Measurements from ENCODE around the gene CDH4. TPM values are rescaled to one million over a fixed set of nuclear protein-coding genes. Genes with fewer than 3 reads are reported as not detected.

CDH4 gene
- total and polyA plus RNA-seq, 11 donors, result 0.04 to 0.54 (median 0.08) TPM; not detected in 1

DNA sequence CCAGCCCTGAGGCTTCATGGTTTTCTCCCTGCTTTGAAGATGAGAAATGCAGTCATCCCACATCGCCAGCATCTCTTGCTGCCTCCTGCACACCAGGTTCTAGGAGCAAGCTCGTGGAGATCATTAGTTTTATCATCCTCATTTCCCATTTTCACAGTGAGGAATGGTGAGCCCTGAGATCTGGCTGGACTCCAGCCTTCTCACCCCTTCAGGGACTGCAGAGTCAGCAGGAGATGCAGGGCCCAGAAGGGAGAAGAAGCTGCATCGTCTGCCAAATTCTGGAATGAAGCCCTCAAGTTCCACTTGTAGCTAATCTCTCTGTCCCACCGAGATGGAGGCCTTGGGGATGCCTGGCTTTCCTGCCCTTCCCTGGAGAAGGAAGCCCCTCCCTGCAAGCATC is 596.8 kb downstream of the CDH4 start:
- Histone ChIP-seq H3K4me3 (no peak overlapping the region), H3K36me3 (no peaks in the 10 kb centered on the region), H3K4me1 (no peaks in the 10 kb centered on the region), H3K27ac (no peak overlapping the region), H3K27me3 (peaks cover 0 to 57% (median 16%) of the 10 kb centered on the region in 9 donors), H3K9me3 (no peaks in the 10 kb centered on the region)
- ATAC-seq, result no peak
- WGBS, 4 donors, result 26 to 51% (median 43%) methylated on average over 4 of the region's 4 CpGs
- TF ChIP-seq POLR2A (IDR thresholded peaks at IDR 0.05), result no peak
- TF ChIP-seq, protein P1, sequence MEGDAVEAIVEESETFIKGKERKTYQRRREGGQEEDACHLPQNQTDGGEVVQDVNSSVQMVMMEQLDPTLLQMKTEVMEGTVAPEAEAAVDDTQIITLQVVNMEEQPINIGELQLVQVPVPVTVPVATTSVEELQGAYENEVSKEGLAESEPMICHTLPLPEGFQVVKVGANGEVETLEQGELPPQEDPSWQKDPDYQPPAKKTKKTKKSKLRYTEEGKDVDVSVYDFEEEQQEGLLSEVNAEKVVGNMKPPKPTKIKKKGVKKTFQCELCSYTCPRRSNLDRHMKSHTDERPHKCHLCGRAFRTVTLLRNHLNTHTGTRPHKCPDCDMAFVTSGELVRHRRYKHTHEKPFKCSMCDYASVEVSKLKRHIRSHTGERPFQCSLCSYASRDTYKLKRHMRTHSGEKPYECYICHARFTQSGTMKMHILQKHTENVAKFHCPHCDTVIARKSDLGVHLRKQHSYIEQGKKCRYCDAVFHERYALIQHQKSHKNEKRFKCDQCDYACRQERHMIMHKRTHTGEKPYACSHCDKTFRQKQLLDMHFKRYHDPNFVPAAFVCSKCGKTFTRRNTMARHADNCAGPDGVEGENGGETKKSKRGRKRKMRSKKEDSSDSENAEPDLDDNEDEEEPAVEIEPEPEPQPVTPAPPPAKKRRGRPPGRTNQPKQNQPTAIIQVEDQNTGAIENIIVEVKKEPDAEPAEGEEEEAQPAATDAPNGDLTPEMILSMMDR (IDR thresholded peaks at IDR 0.05), result no peak
- intact Hi-C loops (cut with DNase I), result no loop called here
- peak in 1 of 5 donors; percentile 2 for DNase-seq

DNA sequence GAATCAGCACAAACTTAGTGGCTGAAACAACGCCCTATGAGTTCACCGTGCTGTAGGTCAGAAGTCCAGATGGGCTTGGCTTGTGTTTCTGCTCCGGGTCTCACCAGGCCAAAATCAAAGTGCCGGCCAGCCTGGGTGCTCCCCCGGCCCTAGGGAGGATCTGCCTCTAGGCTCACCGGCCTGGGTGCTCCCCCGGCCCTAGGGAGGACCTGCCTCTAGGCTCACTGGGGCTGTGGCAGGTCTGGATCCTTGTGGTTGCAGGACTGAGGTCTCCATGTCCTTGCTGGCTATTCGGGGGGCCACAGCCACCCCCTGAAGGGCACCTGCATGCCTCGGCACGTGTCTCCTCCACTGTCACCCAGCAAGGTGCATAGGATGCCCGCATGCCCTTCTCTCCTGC is 597.3 kb downstream of the CDH4 start:
- Histone ChIP-seq H3K4me1 (no peaks in the 10 kb centered on the region), H3K9me3 (no peaks in the 10 kb centered on the region), H3K27ac (no peak overlapping the region), H3K27me3 (peaks cover 0 to 56% (median 16%) of the 10 kb centered on the region in 9 donors), H3K4me3 (no peak overlapping the region), H3K36me3 (no peaks in the 10 kb centered on the region)
- ATAC-seq, result no peak
- DNase-seq, result no peak
- WGBS, 4 donors, result 82 to 93% (median 85%) methylated on average over 6 to 11 of the region's 11 CpGs
- no peak for TF ChIP-seq POLR2A (IDR thresholded peaks at IDR 0.05)
- TF ChIP-seq, protein P1 (IDR thresholded peaks at IDR 0.05), result no peak
- intact Hi-C loops (cut with DNase I), result no loop called here

DNA sequence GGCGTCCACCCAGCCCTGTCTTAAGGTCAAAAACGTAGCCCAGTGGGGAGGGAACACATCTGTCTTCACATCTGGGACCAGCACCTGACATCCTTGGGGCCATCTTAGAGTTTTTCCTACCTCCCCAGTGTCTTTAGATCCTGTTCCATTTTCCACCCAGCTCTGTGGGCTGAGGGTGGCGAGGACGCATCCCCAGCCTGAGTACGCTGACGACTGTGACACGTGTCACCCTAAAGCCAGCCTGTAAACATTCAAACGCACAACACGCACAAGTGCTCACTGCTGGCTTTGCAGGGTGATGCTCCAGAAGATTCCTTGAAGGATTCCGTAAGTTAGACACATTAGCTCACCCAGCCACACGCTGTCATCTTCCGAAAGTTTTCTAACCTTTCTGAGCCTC is 597.8 kb downstream of the CDH4 start:
- no peak for ATAC-seq
- H3K9me3 ChIP-seq, result no peaks in the 10 kb centered on the region

DNA sequence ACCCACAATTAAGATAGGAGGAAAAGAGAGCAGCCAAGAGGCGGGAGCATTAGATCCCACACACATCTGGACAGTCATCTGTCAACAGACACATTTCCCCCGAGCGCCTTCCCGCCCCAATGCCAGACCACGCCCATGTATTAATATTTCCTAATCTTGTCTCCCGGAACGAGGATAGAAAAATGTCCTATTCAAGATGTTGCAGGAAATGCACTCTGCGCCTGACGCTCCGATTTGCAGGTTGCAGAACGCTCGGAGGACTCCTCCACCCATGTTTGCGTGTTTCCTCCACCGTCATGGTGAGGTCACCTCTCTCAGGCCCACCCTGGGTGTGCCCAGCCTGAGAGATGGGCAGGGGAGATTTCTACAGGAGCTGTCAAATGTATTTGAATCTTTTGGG is 598.4 kb downstream of the CDH4 start:
- WGBS, 4 donors, result 53 to 71% (median 64%) methylated on average over 12 to 14 of the region's 14 CpGs
- intact Hi-C loops (cut with DNase I), result no loop called here
- Histone ChIP-seq H3K27ac (no peak overlapping the region), H3K36me3 (no peaks in the 10 kb centered on the region), H3K4me1 (no peaks in the 10 kb centered on the region), H3K9me3 (no peaks in the 10 kb centered on the region), H3K4me3 (no peak overlapping the region), H3K27me3 (peaks cover 0 to 45% (median 16%) of the 10 kb centered on the region in 9 donors)
- DNase-seq, result no peak
- ATAC-seq, result no peak
- TF ChIP-seq, protein P1 (IDR thresholded peaks at IDR 0.05), result no peak
- TF ChIP-seq POLR2A (IDR thresholded peaks at IDR 0.05), result no peak

More for the DNA sequence above, 597.8 kb downstream of the CDH4 start:
- DNase-seq, result no peak
- Histone ChIP-seq H3K27me3 (peaks cover 0 to 51% (median 16%) of the 10 kb centered on the region in 9 donors), H3K4me1 (no peaks in the 10 kb centered on the region), H3K27ac (no peak overlapping the region), H3K36me3 (no peaks in the 10 kb centered on the region), H3K4me3 (no peak overlapping the region)
- WGBS, 4 donors, result 77 to 87% (median 79%) methylated on average over 12 of the region's 12 CpGs
- intact Hi-C loops (cut with DNase I), result no loop called here
- TF ChIP-seq, protein P1 (IDR thresholded peaks at IDR 0.05), result no peak
- TF ChIP-seq POLR2A (IDR thresholded peaks at IDR 0.05), result no peak
